Endodermal cell (in vitro differentiated cells): ENCODE measurements around the gene FMR1. TPM values are rescaled to one million over a fixed set of nuclear protein-coding genes. Genes with fewer than 3 reads are reported as not detected.

Experiments
- DNase-seq: peaks from one replicate; pipeline ENCODE4 v3.0.0-alpha.2; 2017
- H3K27ac ChIP-seq: 2 replicates; pipeline ENCODE4 v1.5.1; 2013; ENCODE audit warnings: mild to moderate bottlenecking, low read depth, low read length, moderate library complexity
- H3K27me3 ChIP-seq: 2 replicates; pipeline ENCODE4 v1.6.1; 2013; ENCODE audit warnings: mild to moderate bottlenecking, low read length, moderate library complexity; ENCODE audit not compliant: insufficient read depth, control insufficient read depth, poor library complexity, severe bottlenecking
- H3K36me3 ChIP-seq: 2 replicates; pipeline ENCODE4 v1.7.0; 2013; ENCODE audit warnings: mild to moderate bottlenecking, low read length, moderate library complexity; ENCODE audit not compliant: control insufficient read depth, insufficient read depth
- H3K4me1 ChIP-seq: one replicate; pipeline ENCODE4 v1.7.0; 2013; ENCODE audit warnings: low read length; ENCODE audit not compliant: control insufficient read depth, insufficient read depth
- H3K4me3 ChIP-seq: 2 replicates; pipeline ENCODE4 v1.5.1; 2013; ENCODE audit warnings: mild to moderate bottlenecking, low read length, moderate library complexity
- H3K9ac ChIP-seq: 2 replicates; pipeline ENCODE4 v1.6.1; 2013; ENCODE audit warnings: mild to moderate bottlenecking, low read length, moderate library complexity; ENCODE audit not compliant: poor library complexity, severe bottlenecking; ENCODE audit errors: extremely low read depth
- H3K9me3 ChIP-seq: 2 replicates; pipeline ENCODE4 v1.6.1; 2013; ENCODE audit warnings: mild to moderate bottlenecking, low read length, moderate library complexity; ENCODE audit not compliant: control insufficient read depth
- H3K27ac Mint-ChIP-seq: 2 replicates; pipeline ENCODE4 v1.8.0; 2020; ENCODE audit warnings: mixed read lengths
- H3K27me3 Mint-ChIP-seq: 2 replicates; pipeline ENCODE4 v1.8.0; 2021; ENCODE audit warnings: mild to moderate bottlenecking, mixed read lengths; ENCODE audit not compliant: insufficient read depth
- H3K36me3 Mint-ChIP-seq: 2 replicates; pipeline ENCODE4 v1.8.0; 2020; ENCODE audit warnings: low read depth, mixed read lengths
- H3K4me1 Mint-ChIP-seq: 2 replicates; pipeline ENCODE4 v1.8.0; 2020; ENCODE audit warnings: mixed read lengths
- H3K4me3 Mint-ChIP-seq: 2 replicates; pipeline ENCODE4 v1.8.0; 2020; ENCODE audit warnings: mild to moderate bottlenecking, moderate library complexity, mixed read lengths
- H3K9me3 Mint-ChIP-seq: 2 replicates; pipeline ENCODE4 v1.8.0; 2020; ENCODE audit warnings: mild to moderate bottlenecking, mixed read lengths
- WGBS, 2 experiments: methylation state at CpG; one replicate each; pipeline versions ENCODE4 v1.1.5 to v1.1.7; 2013; ENCODE audit warnings: missing lambda C conversion rate in 2 of 2, mixed read lengths in 1 of 2; ENCODE audit not compliant: insufficient coverage in 1 of 2, insufficient read length in 1 of 2; 5-methylcytosine and 5-hydroxymethylcytosine counted together
- total RNA-seq, 2 donors: library from RNA; stranded (reverse); fragmentation: NEBNext Ultra II Directional in 1 of 2; extraction: Animal tissue kit (Norgen Biotek cat#: 25700) in 1 of 2; gene quantifications; 2 replicates in 1 of 2; 3 replicates in 1 of 2; pipeline ENCODE4 v1.2.1, GENCODE V29; 2021
- TF ChIP-seq, protein P1 (sequence below): fragments of 200-600 bp; sonication (generic); conservative IDR thresholded peaks from 2 replicates; pipeline ENCODE4 v1.5.0; 2021; ENCODE audit warnings: antibody characterized with exemption, mild to moderate bottlenecking

Gene FMR1
- total RNA-seq, 2 donors from 2014 or later = 55.4 to 59.1 TPM

DNA sequence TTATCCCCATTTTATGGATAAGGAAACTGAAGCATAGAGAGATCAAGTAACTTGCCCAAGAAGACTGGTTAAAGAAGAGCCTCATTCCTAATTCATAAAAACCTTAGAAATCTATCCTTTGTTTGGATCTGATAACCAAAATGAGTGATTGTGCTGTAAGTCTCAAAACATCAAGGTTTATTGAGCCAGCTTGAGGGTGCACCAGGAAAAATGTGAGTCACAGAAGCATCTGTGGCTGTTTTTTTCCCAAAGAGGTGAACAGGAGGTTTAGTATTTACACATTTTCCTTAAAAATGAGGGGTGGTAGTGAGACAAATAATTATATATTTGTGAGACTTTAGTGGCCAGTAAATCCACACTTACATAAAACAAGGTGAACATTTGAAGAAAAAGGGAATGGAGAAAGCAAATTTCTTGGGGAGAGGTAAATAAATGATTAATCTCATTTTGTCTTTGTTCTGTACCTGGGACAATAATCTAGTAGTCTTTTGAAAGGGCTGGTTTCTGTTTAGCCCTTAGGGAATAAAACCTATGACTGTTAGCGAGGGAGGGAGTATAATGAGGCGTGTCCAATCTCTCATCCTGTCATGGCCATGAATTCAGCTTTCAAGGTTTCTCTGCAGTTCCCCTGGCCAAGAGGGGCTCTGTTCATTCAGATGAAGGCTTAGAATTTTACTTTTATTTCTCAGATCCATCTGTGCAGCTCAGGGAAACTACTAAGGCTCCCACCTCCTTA lies 12.2 kb upstream of the FMR1 start:
- 100% methylated on average over 2 of the region's 2 CpGs; no CpG with 5 or more reads in 1 of the 2 experiments for WGBS, 2 experiments
- Histone ChIP-seq H3K4me3 (no peak overlapping the region), H3K27me3 (no peaks in the 10 kb centered on the region), H3K27ac (no peak overlapping the region), H3K36me3 (no peaks in the 10 kb centered on the region), H3K9me3 (no peaks in the 10 kb centered on the region), H3K9ac (no peak overlapping the region), H3K4me1 (no peaks in the 10 kb centered on the region)
- no peaks in the 10 kb centered on the region for H3K36me3 Mint-ChIP-seq
- no peaks in the 10 kb centered on the region for H3K27me3 Mint-ChIP-seq
- H3K4me1 Mint-ChIP-seq = peaks cover 14% of the 10 kb centered on the region
- H3K9me3 Mint-ChIP-seq = peaks cover 61% of the 10 kb centered on the region
- no peak overlapping the region for H3K4me3 Mint-ChIP-seq
- H3K27ac Mint-ChIP-seq = no peak overlapping the region
- TF ChIP-seq, protein P1, sequence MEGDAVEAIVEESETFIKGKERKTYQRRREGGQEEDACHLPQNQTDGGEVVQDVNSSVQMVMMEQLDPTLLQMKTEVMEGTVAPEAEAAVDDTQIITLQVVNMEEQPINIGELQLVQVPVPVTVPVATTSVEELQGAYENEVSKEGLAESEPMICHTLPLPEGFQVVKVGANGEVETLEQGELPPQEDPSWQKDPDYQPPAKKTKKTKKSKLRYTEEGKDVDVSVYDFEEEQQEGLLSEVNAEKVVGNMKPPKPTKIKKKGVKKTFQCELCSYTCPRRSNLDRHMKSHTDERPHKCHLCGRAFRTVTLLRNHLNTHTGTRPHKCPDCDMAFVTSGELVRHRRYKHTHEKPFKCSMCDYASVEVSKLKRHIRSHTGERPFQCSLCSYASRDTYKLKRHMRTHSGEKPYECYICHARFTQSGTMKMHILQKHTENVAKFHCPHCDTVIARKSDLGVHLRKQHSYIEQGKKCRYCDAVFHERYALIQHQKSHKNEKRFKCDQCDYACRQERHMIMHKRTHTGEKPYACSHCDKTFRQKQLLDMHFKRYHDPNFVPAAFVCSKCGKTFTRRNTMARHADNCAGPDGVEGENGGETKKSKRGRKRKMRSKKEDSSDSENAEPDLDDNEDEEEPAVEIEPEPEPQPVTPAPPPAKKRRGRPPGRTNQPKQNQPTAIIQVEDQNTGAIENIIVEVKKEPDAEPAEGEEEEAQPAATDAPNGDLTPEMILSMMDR = no peak
- DNase-seq = no peak

DNA sequence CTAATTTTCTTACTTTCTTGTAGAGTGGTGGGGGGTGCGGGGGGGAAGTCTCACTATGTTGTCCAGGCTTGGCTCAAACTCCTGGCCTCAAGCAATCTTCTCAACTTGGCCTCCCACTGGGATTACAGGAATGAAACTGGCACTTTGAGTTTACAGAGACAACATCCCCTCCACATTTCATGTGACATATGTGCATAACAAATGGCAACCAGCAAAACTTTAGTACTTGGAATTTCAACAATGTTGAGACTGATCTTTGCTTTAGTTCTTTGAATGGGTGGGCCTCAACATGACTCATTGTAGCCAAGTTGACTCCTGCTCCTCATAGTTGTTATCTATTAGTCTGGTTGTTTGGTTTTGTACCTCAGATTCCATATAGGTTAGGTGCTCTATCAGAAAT lies 11.4 kb upstream of the FMR1 start:
- WGBS, 2 experiments = 100% methylated on average over 1 of the region's 1 CpG; no CpG with 5 or more reads in 1 of the 2 experiments
- Mint-ChIP-seq H3K27me3 (no peaks in the 10 kb centered on the region), H3K36me3 (no peaks in the 10 kb centered on the region), H3K4me1 (peaks cover 11% of the 10 kb centered on the region), H3K27ac (no peak overlapping the region), H3K4me3 (no peak overlapping the region), H3K9me3 (peaks cover 54% of the 10 kb centered on the region)
- Histone ChIP-seq H3K4me3 (no peak overlapping the region), H3K4me1 (no peaks in the 10 kb centered on the region), H3K27ac (no peak overlapping the region), H3K27me3 (no peaks in the 10 kb centered on the region), H3K9ac (no peak overlapping the region), H3K9me3 (no peaks in the 10 kb centered on the region), H3K36me3 (no peaks in the 10 kb centered on the region)
- TF ChIP-seq, protein P1 = no peak
- no peak for DNase-seq

DNA sequence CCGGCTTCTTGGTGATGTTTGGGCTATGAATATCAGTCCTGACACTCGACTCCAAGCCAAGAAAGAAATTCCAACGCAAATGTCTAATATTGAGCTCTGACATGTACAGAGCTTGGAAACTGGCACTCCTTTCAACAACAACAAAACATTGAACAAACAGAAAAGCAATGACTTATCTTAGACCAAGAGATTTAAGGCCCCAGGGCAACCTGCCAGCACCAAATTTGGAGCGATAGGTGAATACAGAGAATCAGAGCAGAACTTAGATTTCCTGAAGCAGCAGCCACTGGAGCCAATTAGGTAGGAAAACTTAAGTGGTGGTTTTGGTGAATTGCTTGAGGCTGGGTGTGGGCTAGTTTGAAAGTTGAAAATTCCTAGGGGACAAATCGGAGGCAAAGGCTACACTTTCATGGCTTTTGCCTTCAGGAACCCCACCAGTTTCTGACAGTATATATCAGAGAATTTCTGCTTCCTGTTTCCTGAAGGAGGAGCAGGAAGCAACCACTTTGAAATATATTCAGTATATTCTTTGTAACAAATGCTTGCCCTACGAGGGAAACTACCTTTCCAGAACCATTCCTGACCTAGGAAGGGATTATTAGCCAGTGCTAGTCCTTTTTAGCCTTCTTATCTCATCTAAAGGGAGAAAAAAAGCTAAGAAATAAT lies 10.1 kb upstream of the FMR1 start:
- H3K36me3 Mint-ChIP-seq = no peaks in the 10 kb centered on the region
- Histone ChIP-seq H3K27me3 (no peaks in the 10 kb centered on the region), H3K9ac (no peak overlapping the region), H3K9me3 (no peaks in the 10 kb centered on the region), H3K27ac (no peak overlapping the region), H3K36me3 (no peaks in the 10 kb centered on the region), H3K4me1 (no peaks in the 10 kb centered on the region), H3K4me3 (peak overlapping the region; percentile 12)
- peaks cover 46% of the 10 kb centered on the region for H3K9me3 Mint-ChIP-seq
- no peak overlapping the region for H3K4me3 Mint-ChIP-seq
- no peak overlapping the region for H3K27ac Mint-ChIP-seq
- peaks cover 11% of the 10 kb centered on the region for H3K4me1 Mint-ChIP-seq
- DNase-seq = no peak
- no peaks in the 10 kb centered on the region for H3K27me3 Mint-ChIP-seq
- 93% methylated on average over 5 of the region's 6 CpGs; no CpG with 5 or more reads in 1 of the 2 experiments for WGBS, 2 experiments
- TF ChIP-seq, protein P1 = no peak
